ENCODE measurements around the gene SH3BGR. TPM values are rescaled to one million over a fixed set of nuclear protein-coding genes. Genes with fewer than 3 reads are reported as not detected.
A peak's percentile ranks its signal among the peaks of the same experiment; 100 is the strongest.

Gene SH3BGR
- total and polyA plus RNA-seq, 2 of the 8 experiments (the other 6 are each of a cell fraction or from before 2014, with no cell fraction given): 2.1 to 5.9 TPM

DNA sequence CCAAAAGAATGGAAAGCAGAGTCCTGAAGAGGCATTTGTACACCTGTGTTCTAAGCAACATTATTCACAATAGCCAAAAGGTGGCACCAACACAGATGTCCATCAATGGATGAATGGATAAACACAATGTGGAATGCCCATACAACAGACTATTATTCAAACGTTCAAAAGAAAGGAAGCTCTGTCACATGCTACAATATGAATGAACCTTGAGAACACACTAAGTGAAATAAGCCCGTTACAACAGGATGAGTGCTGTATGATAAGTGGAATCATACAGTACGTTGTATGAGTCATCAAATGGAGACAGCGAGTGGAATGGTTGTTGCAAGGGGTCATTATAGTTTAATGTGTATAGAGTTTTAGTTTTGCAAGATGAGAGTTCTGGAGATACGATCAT is 80.1 kb downstream of the SH3BGR start:
- H3K56ac ChIP-seq (replicated peaks; ENCODE audit: insufficient read length, low read depth, low read length): no peak overlapping the region
- CTCF ChIA-PET (ENCODE audit: partially characterized antibody): interaction anchor here (1.6 to 1.9 kb wide), 2 partner anchors 12 to 13 kb away, joined by 3 to 4 read pairs; no protein-coding TSS in a partner anchor
- no peak for FAIRE-seq
- TF ChIP-seq CBX5 (IDR thresholded peaks at IDR 0.05; ENCODE audit: low read depth, low read length): no peak
- TF ChIP-seq, protein P1, sequence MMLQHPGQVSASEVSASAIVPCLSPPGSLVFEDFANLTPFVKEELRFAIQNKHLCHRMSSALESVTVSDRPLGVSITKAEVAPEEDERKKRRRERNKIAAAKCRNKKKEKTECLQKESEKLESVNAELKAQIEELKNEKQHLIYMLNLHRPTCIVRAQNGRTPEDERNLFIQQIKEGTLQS (IDR thresholded peaks at IDR 0.05; ENCODE audit: insufficient read depth, low read depth, low read length): no peak
- no peak for TF ChIP-seq CEBPB (IDR thresholded peaks at IDR 0.05; ENCODE audit: low read depth, low read length)
- TF ChIP-seq, protein P2, sequence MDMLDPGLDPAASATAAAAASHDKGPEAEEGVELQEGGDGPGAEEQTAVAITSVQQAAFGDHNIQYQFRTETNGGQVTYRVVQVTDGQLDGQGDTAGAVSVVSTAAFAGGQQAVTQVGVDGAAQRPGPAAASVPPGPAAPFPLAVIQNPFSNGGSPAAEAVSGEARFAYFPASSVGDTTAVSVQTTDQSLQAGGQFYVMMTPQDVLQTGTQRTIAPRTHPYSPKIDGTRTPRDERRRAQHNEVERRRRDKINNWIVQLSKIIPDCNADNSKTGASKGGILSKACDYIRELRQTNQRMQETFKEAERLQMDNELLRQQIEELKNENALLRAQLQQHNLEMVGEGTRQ (IDR thresholded peaks at IDR 0.05; ENCODE audit: low read length): no peak
- TF ChIP-seq KDM4A (IDR thresholded peaks at IDR 0.05; ENCODE audit: low read depth, low read length, severe bottlenecking): no peak
- no peak for TF ChIP-seq SP2 (IDR thresholded peaks at IDR 0.05; ENCODE audit: low read length)
- no peak for TF ChIP-seq HDAC6 (IDR thresholded peaks at IDR 0.05; ENCODE audit: low read depth, low read length)

More for the DNA sequence above, 80.1 kb downstream of the SH3BGR start:
- no peak overlapping the region for H3K14ac ChIP-seq (ENCODE audit: insufficient read length)
- H2BK120ac ChIP-seq (replicated peaks; ENCODE audit: low read depth, low read length): no peak overlapping the region
- H3K27ac ChIP-seq (ENCODE audit: low read depth, low read length): no peak overlapping the region
- H3K27me3 ChIP-seq (replicated peaks in 1 of 4; ENCODE audit: control insufficient read depth in 3 of 4, extremely low read depth in 1 of 4, insufficient read depth in 3 of 4, low read length in 3 of 4): no peaks in the 10 kb centered on the region
- no peak overlapping the region for H2BK15ac ChIP-seq (ENCODE audit: low read length)
- H3K4me2 ChIP-seq (ENCODE audit: insufficient read depth in 1 of 2, low read depth in 2 of 2, low read length in 2 of 2): no peak overlapping the region
- no peak overlapping the region for H2AFZ ChIP-seq (ENCODE audit: low read length)
- H2AK5ac ChIP-seq (ENCODE audit: low read depth, low read length): no peak overlapping the region
- H4K8ac ChIP-seq (ENCODE audit: extremely low read depth, insufficient read depth, low read length): no peak overlapping the region
- H4K91ac ChIP-seq (replicated peaks; ENCODE audit: insufficient read length, low read length): no peak overlapping the region
- H3K23me2 ChIP-seq (ENCODE audit: low read depth, low read length): no peaks in the 10 kb centered on the region
- H3K18ac ChIP-seq (ENCODE audit: extremely low read depth, low read length): no peak overlapping the region
- WGBS, 2 experiments (ENCODE audit: extremely low coverage in 1 of 2, insufficient coverage in 1 of 2, insufficient read length in 1 of 2, insufficient replicate concordance in 2 of 2, low coverage in 1 of 2, low lambda C conversion rate in 2 of 2, missing lambda C conversion rate in 1 of 2): 63% methylated on average over 5 of the region's 5 CpGs; no CpG with 5 or more reads in 1 of the 2 experiments
- no peak overlapping the region for H3K4me3 ChIP-seq (ENCODE audit: extremely low read depth in 1 of 4, insufficient read depth in 2 of 4, low read depth in 3 of 4, low read length in 4 of 4)
- H3K9me3 ChIP-seq (ENCODE audit: insufficient read depth in 2 of 2, low read depth in 1 of 2, low read length in 1 of 2): no peaks in the 10 kb centered on the region
- no peaks in the 10 kb centered on the region for H3K79me1 ChIP-seq (ENCODE audit: low read depth, low read length)
- H3K36me3 ChIP-seq (ENCODE audit: control insufficient read depth in 2 of 4, insufficient read depth in 4 of 4, low read length in 3 of 4): no peaks in the 10 kb centered on the region
- POLR2A ChIA-PET (ENCODE audit: partially characterized antibody): interaction anchor here (0.6 kb wide), 1 partner anchor 105 kb away, joined by 3 read pairs; no protein-coding TSS in a partner anchor
- no peak overlapping the region for H2BK12ac ChIP-seq (ENCODE audit: low read depth, low read length)
- no peaks in the 10 kb centered on the region for H4K20me1 ChIP-seq (replicated peaks in 1 of 2; ENCODE audit: control insufficient read depth in 1 of 2, insufficient read depth in 2 of 2, low read length in 2 of 2)
- no peaks in the 10 kb centered on the region for H3K79me2 ChIP-seq (ENCODE audit: control insufficient read depth in 1 of 2, insufficient read depth in 2 of 2, low read length in 2 of 2)
- peak overlapping the region; percentile 9; the same call in 1 of the 2 replicates for H2BK20ac ChIP-seq (ENCODE audit: low read length)
- H4K5ac ChIP-seq (ENCODE audit: insufficient read length, low read depth, low read length): no peak overlapping the region
- no peak for DNase-seq (ENCODE audit: low read depth in 1 of 2, low spot score in 2 of 2)
- no peak overlapping the region for H3K9ac ChIP-seq (replicated peaks in 1 of 4; ENCODE audit: extremely low read depth in 1 of 4, low read depth in 3 of 4, low read length in 3 of 4)
- H3K4ac ChIP-seq (replicated peaks; ENCODE audit: insufficient read length, low read depth, low read length): no peak overlapping the region
- no peak overlapping the region for H3K23ac ChIP-seq (ENCODE audit: insufficient read length)
- 0 out of 2 replicates have a peak overlapping the region, but pooled peaks have one; percentile 10 for H2BK5ac ChIP-seq (ENCODE audit: low read depth, low read length)
- H3K4me1 ChIP-seq (replicated peaks in 1 of 4; ENCODE audit: control insufficient read depth in 3 of 4, insufficient read depth in 4 of 4, low read length in 3 of 4): peaks cover 0 to 9% (median 0%) of the 10 kb centered on the region in 4 experiments; a peak in 2 of 7 replicates
